ENCODE results near the gene CCL18.
"Not testable (repeated sequence)": the region's sequence is repeated elsewhere in the genome, so short reads cannot be mapped to it uniquely, and the experiment has no call there.

DNA sequence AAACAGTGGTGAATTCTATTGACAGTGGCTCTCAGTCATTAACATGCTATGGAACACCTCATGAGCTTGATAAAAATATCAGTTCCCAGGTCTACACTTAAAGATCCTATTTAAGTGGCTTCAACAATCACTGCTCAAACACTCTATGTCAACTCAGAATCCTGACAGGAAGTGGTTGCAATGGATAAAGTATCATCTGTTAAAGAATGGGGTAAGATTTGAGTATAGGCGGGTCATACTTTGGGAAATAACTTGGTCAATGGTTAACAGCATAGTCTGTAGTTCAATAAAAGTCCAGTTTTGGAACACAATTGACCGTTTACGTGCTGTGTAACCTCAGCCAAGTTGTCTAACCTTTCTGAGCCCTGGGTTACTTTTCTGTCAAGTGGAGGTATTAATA lies 23.4 kb downstream of the CCL18 start:
- TF ChIP-seq POLR2A (IDR thresholded peaks at IDR 0.05; ENCODE audit: low read length); CEBPB (IDR thresholded peaks at IDR 0.05); SREBF2 (IDR thresholded peaks at IDR 0.05); RARB (CRISPR knock-in tag; IDR thresholded peaks at IDR 0.05); TP53 (CRISPR knock-in tag; IDR thresholded peaks at IDR 0.05): not testable (repeated sequence)
- TF ChIP-seq, protein P1, sequence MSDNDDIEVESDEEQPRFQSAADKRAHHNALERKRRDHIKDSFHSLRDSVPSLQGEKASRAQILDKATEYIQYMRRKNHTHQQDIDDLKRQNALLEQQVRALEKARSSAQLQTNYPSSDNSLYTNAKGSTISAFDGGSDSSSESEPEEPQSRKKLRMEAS (IDR thresholded peaks at IDR 0.05): not testable (repeated sequence)
- TF ChIP-seq, protein P2, sequence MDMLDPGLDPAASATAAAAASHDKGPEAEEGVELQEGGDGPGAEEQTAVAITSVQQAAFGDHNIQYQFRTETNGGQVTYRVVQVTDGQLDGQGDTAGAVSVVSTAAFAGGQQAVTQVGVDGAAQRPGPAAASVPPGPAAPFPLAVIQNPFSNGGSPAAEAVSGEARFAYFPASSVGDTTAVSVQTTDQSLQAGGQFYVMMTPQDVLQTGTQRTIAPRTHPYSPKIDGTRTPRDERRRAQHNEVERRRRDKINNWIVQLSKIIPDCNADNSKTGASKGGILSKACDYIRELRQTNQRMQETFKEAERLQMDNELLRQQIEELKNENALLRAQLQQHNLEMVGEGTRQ (IDR thresholded peaks at IDR 0.05): not testable (repeated sequence)
- TF ChIP-seq, protein P3, sequence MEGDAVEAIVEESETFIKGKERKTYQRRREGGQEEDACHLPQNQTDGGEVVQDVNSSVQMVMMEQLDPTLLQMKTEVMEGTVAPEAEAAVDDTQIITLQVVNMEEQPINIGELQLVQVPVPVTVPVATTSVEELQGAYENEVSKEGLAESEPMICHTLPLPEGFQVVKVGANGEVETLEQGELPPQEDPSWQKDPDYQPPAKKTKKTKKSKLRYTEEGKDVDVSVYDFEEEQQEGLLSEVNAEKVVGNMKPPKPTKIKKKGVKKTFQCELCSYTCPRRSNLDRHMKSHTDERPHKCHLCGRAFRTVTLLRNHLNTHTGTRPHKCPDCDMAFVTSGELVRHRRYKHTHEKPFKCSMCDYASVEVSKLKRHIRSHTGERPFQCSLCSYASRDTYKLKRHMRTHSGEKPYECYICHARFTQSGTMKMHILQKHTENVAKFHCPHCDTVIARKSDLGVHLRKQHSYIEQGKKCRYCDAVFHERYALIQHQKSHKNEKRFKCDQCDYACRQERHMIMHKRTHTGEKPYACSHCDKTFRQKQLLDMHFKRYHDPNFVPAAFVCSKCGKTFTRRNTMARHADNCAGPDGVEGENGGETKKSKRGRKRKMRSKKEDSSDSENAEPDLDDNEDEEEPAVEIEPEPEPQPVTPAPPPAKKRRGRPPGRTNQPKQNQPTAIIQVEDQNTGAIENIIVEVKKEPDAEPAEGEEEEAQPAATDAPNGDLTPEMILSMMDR (IDR thresholded peaks at IDR 0.05): not testable (repeated sequence)
